ENCODE measurements around the gene CHMP2A.

The CHMP2A gene

GRCh38 chr19:58558066-58558622 is 3.2 kb upstream of the CHMP2A start, which contains the start of gene UBE2M:
Gene UBE2M, minus strand, starts transcription at chr19:58558611. Its CDS starts 230 bp downstream, at chr19:58558381.
- peak; percentile 87 for DNase-seq (ENCODE audit: low spot score)
- no peak for TF ChIP-seq CTCF (IDR thresholded peaks at IDR 0.05)
- peak within 1 kb of the TSS; percentile 91 to 99 for H3K27ac ChIP-seq

GRCh38 chr19:58557221-58558065 is 2.5 kb upstream of the CHMP2A start:
- peak; percentile 73 for DNase-seq (ENCODE audit: low spot score)
- peak overlapping the region; percentile 87 to 91 for H3K27ac ChIP-seq
- TF ChIP-seq CTCF (IDR thresholded peaks at IDR 0.05) = no peak
- peak overlapping the region; percentile 70 for H3K4me3 ChIP-seq

More at GRCh38 chr19:58558066-58558622, 3.2 kb upstream of the CHMP2A start, which contains the start of gene UBE2M:
- peak within 1 kb of the TSS; percentile 70 for H3K4me3 ChIP-seq

- no peak for TF ChIP-seq CTCF (IDR thresholded peaks at IDR 0.05)
- no peak for DNase-seq (ENCODE audit: low spot score)
- peak overlapping the region; percentile 70 for H3K4me3 ChIP-seq
- peak overlapping the region; percentile 87 to 91 for H3K27ac ChIP-seq
These were observed 1.8 kb upstream of the CHMP2A start for GRCh38 chr19:58556622-58557220.

GRCh38 chr19:58555920-58556621 is 1.2 kb upstream of the CHMP2A start:
- no peak overlapping the region for H3K4me3 ChIP-seq
- TF ChIP-seq CTCF (IDR thresholded peaks at IDR 0.05) = no peak
- no peak for DNase-seq (ENCODE audit: low spot score)
- H3K27ac ChIP-seq = peak overlapping the region; percentile 40 to 95

GRCh38 chr19:58555369-58555885 is 522 bp upstream of the CHMP2A start:
- DNase-seq (ENCODE audit: low spot score) = no peak
- Histone ChIP-seq H3K27ac (peak overlapping the region; percentile 94 to 95), H3K4me3 (peak overlapping the region; percentile 86)
- no peak for TF ChIP-seq CTCF (IDR thresholded peaks at IDR 0.05)

- peak; percentile 75 for DNase-seq (ENCODE audit: low spot score)
- H3K27ac ChIP-seq = peak overlapping the region; percentile 94 to 95
- no peak for TF ChIP-seq CTCF (IDR thresholded peaks at IDR 0.05)
- H3K4me3 ChIP-seq = peak overlapping the region; percentile 86
These were observed 959 bp downstream of the CHMP2A start for GRCh38 chr19:58553799-58554493.
